ENCODE data around the gene APBB3. TPM values are rescaled to one million over a fixed set of nuclear protein-coding genes. Genes with fewer than 3 reads are reported as not detected.

Gene APBB3
- total RNA-seq, 6 experiments from 2014 or later: 9.6 to 24.3 (median 14.3) TPM

- TF ChIP-seq POLR2A (IDR thresholded peaks at IDR 0.05) (no peak), CTCF (IDR thresholded peaks at IDR 0.05) (no peak)
- Histone ChIP-seq H3K36me3 (no peaks in the 10 kb centered on the region), H3K27me3 (no peaks in the 10 kb centered on the region), H3K4me1 (peaks cover 0 to 35% (median 2%) of the 10 kb centered on the region in 4 donors), H3K4me3 (no peak overlapping the region), H3K27ac (peak overlapping the region; percentile 87 to 90 (median 90)), H3K9me3 (no peaks in the 10 kb centered on the region)
- whole genome bisulfite sequencing (ENCODE audit: insufficient coverage, low coverage, low lambda C conversion rate, missing lambda C conversion rate): 67% methylated on average over 4 of the region's 4 CpGs
- DNase-seq: no peak
- intact Hi-C loops (cut with DNase I): no loop called here
- ATAC-seq: peak in 3 of 4 donors; percentile 15 to 42 (median 22)
Observed at GRCh38 chr5:140602147-140602546, 37.7 kb upstream of the APBB3 start.

- Histone ChIP-seq H3K27me3 (no peaks in the 10 kb centered on the region), H3K4me1 (peaks cover 0 to 45% (median 8%) of the 10 kb centered on the region in 4 donors), H3K27ac (no peak overlapping the region), H3K36me3 (no peaks in the 10 kb centered on the region), H3K9me3 (no peaks in the 10 kb centered on the region), H3K4me3 (no peak overlapping the region)
- no peak for DNase-seq
- no peak for ATAC-seq
- intact Hi-C loops (cut with DNase I): no loop called here
- TF ChIP-seq CTCF (IDR thresholded peaks at IDR 0.05): no peak
- no peak for TF ChIP-seq POLR2A (IDR thresholded peaks at IDR 0.05)
Observed at GRCh38 chr5:140600096-140600495, 35.7 kb upstream of the APBB3 start.

- no peak for ATAC-seq
- H3K4me3 ChIP-seq: no peak overlapping the region
- WGBS (ENCODE audit: insufficient coverage, low coverage, low lambda C conversion rate, missing lambda C conversion rate): 69% methylated on average over 2 of the region's 2 CpGs
- H3K9me3 ChIP-seq: no peaks in the 10 kb centered on the region
- H3K27me3 ChIP-seq: no peaks in the 10 kb centered on the region
- TF ChIP-seq CTCF (IDR thresholded peaks at IDR 0.05) (no peak), POLR2A (IDR thresholded peaks at IDR 0.05) (no peak)
- intact Hi-C loops (cut with DNase I): no loop called here
- no peak for DNase-seq
- no peaks in the 10 kb centered on the region for H3K36me3 ChIP-seq
- H3K4me1 ChIP-seq: peaks cover 0 to 50% (median 11%) of the 10 kb centered on the region in 4 donors
- H3K27ac ChIP-seq: no peak overlapping the region
Observed at GRCh38 chr5:140598836-140599235, 34.4 kb upstream of the APBB3 start.

- H3K9me3 ChIP-seq: no peaks in the 10 kb centered on the region
- no peaks in the 10 kb centered on the region for H3K36me3 ChIP-seq
- intact Hi-C loops (cut with DNase I): no loop called here
- peak overlapping the region; percentile 8 to 49 (median 49) for H3K4me3 ChIP-seq
- DNase-seq: peak in 1 of 3 donors; percentile 87
- H3K27me3 ChIP-seq: no peaks in the 10 kb centered on the region
- peak; percentile 87 to 93 (median 89) for ATAC-seq
- peaks cover 0 to 35% (median 9%) of the 10 kb centered on the region in 4 donors for H3K4me1 ChIP-seq
- WGBS (ENCODE audit: insufficient coverage, low coverage, low lambda C conversion rate, missing lambda C conversion rate): no CpG with 5 or more reads among the region's 1 CpG
- peak overlapping the region; percentile 81 to 98 (median 97) for H3K27ac ChIP-seq
- no peak for TF ChIP-seq CTCF (IDR thresholded peaks at IDR 0.05)
- TF ChIP-seq POLR2A (IDR thresholded peaks at IDR 0.05): peak; percentile 84
Observed at GRCh38 chr5:140596321-140596741, 31.9 kb upstream of the APBB3 start.
